ENCODE results near the gene CAPG.
"Not testable (repeated sequence)": the region's sequence is repeated elsewhere in the genome, so short reads cannot be mapped to it uniquely, and the experiment has no call there.

The CAPG gene

DNA sequence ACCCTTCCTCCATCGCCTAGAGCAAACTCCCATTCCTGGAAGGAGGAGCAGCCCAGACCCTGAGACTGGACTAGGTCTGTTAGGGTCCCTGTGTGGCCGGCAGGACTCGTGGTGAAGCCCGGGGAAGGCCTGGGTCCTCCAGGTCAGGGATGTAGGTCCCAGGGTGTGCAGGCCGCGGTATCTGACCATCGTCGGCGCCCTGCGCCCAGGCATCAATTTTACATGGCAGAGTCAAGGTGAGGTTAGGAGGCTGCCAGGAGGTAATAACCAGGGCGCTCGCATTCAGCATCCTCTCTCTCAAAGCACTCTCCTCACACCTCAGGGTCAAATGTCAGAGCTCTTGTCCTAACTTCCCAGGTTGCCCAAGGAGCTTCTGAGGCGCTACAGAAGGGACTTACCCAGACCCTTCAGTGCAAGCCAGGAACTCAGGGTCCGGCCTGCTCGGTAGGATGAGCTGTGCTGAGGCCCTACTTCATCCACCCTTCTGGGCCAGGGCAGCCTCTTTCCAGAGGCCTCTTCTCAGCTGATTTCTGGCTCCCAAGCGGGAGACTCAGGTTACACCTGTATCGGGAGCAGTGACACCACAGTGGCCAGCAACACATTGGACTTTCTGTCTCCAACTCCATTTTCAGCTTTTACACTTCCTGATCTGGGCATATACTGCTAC, 9.0 kb upstream of the CAPG start:
- no peak for DNase-seq

DNA sequence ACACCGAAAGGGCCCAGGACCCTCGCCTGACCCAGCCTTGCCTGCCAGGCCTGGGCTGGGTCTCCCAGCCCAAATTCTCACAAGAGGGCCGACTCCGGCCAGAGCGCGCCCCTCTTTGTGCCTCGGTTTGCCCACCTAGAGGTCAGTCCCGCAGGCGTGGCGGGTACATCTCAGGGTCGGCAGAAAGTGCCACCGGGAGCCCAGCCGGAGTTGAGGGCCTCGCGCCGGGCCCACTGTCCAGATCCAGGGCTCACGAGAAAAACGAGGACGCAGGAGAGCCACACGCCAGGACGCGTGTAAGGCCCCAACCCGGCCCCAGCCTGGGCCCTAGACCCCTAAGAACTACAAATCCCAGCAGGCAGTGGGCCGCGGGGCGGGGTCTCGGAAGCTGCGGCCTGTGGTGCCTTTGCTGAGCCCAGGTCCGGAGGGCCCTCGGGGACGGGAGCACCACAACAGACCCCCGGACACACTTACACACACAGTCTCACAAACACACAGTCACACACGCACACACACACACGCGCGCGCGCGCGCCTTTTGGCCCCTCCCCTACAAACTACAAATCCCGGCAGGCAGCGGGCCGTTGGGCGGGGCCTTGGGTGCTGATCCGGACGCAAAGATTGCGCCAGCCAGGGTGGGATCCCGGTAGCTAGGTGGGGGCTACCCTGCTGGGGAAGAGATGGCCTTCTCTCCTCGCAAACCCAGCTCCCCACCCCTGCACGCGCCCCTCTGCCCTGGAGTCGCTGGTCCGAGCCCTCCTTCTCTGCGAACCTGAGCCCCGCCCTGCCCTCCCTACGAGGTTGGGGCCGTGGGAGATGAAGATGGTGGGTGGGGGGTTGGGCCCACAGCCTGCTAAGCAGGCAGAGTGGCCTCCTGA, 8.2 kb upstream of the CAPG start, which contains the start of gene SH2D6:
TSS of gene SH2D6 (plus strand) at position 583 of the 877 bp plus-strand sequence. CDS start 10,752 bp downstream, outside the sequence.
- peak; percentile 84 for DNase-seq

DNA sequence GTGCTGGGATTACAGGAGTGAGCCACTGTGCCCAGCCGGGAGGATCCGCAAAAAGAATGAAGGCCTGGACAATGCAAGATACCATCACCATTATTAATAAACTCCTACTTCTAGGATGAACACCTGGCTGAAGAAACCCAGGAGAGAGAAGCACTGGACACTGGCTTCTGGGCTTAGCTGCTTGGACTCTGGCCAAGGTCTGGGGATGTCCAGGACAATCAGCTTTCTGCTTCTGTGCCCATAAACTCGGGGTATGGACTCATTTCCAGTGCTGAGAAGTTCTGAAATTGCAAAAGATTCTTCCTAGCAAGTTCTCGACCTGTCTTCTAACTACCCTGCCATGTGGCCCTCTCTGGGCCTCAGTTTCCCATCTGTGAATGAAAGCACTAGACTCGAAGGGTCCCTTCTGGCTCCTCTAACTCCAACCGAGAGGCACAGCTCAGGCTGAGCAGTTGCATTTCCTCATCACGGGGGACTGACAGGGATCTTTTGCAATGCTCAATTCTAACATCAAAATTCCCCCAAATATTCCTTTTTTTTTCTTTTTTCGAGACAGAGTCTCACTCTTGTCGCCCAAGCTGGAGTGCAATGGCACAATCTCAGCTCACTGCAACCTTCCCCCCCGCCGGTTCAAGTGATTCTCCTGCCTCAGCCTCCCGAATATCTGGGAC, 5.9 kb upstream of the CAPG start:
- no peak for DNase-seq

DNA sequence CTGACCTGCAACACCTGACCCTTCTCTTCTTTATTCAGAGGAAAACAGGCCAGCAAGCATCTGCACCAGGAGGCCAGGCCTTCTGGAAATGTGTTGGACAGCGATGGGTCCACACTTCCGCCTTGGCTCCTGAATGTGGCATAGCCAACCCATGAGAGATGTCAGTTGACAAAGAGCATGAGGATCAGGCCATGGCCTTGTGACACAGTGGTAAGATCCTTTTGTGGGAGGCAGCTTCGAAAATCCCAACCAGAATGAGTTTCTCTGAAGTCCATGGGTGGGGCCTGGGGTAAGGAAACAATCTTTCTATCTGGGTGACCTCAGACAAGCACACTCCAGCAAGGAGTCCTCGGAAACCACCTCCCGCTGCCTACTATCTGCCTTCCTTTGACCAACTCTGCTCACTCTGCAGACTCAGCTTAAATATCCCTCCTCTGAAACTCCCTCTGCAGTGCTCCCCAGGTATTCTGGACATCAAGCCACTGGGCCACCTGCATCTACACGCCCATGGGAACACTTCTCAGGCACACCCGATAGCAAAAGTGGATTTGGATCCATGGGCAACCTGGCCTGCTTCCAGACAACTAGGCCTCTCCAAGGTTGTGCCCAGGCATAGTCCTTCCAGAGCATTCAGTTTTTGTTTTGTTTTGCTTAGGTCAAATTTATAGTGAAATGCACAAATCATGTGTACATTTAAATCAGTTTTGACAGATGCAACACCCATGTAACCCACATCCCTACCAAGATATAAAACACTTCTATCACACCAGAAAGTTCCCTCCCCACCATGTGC, 4.8 kb upstream of the CAPG start:
- DNase-seq = no peak

DNA sequence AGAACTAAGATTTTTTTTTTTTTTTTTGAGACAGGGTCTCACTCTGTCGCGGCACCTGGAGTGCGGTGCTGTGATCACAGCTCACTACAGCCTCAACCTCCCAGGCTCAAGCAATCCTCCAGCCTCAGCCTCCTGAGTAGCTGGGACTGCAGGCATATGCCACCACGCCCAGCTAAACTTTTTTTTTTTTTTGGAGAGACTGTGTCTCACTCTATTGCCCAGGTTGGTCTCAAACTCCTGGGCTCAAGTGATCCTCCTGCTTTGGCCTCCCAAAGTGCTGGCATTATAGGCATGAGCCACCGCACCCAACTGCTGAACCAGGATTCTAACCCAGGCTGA, 4.2 kb upstream of the CAPG start:
- not testable (repeated sequence) for DNase-seq

DNA sequence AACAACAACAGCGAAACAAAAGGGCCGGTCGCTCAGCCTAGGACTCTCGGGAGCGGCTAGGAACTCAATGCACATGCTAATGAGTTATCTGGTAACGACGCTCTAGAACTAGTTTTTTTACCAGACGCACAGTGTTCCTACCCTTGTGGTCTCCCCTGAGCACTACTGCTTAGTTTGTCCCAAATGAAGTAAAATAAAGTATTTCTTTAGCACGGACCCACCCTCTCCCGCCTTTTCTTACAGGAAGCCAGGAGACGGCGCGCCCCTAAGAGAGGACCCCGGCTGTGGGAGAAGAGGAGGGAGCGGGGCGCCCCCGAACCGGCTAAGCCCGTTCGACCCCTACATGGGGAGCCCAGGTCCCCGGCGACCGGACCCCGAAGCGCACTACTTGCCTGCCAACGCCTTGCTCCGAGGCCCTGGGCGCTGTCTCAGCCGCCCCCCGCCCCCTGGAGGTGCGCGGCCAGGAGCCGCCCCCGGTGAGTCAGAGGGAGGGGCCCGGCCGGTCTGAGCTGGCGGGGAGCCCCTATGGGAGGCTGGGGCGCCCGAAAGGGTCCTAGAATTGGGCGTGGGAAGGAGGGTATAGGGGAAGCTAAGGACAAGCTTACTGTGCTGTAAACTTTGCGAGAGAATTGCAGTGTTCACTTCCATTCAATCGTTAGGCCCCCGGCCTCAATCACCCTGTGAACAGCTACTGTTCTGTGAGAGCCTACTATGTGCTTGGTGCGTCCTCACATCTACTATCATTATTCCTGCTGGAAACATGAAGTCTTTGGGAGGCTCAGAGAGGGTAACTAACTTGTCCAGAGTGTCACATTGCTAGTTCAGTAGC, 3.6 kb upstream of the CAPG start:
- DNase-seq = no peak

DNA sequence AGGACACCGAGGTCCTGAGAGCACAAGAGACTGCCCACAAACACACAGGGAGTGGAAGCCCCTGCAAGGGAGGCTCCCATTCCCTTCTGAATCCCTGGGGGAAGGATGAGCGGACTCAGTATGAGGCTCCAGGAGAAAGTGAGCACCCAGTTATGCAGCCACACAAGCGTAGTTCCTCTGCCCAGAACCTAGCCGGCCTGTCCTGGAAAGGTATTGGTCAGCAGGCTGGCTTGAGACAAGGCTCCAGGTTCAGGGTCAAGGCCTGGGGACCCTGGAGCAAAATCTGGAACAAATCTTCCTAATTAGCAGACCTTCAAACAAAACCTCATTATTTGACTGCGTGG, 1.2 kb upstream of the CAPG start:
- no peak for DNase-seq

DNA sequence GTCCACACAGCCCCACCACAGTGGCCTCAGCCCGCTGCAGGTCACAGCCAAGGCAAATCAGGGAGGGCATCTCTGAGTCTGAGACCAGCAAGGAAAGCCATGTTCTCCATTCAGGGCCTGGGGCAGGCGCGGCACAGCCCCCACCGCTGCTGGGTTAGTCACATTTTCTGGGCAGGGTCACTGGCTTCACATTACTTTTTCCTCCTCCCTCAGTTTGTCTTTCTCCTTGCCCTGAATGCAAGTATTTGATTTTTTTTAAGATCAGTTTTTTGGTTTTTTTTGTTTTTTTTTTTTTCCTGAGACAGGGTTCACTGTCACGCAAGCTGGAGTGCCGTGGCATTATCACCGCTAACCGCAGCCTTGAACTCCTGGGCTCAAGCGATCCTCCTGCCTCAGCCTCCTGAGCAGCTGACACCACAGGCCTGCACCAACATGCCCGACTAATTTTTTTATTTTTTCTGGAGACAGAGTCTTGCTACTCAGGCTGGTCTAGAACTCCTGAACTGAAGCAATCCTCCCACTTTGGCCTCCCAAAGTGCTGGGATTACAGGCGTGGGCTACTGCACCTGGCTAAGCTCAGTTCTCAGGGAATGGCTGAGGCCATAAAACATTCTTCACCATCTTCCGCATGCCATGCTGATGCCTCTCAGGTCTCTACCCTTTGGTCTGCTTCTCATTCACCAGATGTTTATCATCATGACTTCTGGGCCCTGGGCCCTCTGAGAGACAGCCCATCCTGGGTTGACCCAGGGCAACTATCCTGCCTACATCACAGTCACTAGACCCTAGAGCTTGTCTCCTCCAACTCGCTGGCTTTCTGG, 628 bp upstream of the CAPG start:
- no peak for DNase-seq

DNA sequence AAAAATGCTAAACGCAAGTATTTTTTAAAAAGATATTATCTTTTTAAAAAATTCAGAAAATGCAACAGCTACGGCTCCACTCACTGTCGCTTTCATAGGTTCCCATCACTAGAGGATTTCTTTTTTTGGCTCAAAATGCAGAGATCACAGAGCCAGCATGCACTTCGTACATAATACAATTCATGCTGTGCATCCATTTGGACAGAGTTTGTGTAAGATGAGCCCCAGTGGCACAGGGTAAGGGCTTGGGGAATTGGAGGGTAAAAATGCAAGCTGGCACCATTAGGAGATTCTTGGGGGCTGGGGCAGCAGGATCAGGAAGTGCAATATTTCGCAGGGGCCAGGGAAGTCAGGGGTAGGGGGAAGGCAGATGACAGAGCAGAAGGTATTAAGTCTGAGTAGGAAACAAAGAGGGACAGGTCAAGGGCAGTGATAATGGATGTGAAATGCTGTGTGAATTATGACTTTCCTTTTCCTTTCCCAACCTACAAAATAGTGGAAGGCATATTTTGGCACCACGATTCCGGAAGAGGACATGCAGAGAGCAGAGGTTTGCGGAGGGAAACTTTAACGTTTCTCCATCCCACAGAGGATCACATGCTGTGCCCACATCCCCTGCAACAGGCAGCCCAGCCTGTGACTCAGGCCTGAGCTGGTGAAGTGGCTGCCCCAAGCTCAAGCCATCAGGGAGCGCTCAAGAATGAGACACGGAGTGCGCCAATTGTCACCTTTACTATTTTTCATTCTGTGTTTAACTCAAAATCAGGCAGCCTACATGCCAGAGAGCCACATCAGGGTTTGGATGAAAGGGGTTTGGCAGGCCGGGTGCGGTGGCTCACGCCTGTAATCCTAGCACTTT, 4.7 kb downstream of the CAPG start:
- DNase-seq = no peak

DNA sequence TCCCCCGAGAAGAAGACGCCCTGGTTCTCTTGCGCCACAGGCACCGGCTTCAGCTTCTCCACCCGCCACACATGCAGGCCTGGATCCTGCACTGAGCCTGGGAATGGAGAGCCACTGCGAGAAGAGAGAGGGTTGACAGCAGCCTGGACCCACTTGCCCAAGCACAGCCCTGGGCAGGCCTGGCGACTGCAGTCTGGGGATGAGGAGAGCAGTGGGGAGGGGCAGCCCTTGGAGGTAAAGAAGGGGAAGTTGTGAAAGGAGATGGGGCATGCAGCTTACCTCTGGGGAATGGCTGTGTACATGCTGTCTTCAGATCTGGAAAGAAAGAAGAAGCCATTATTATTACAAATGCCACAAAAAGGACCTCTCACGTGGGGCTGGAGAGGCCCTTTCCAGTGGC, 8.3 kb downstream of the CAPG start:
- DNase-seq = no peak

DNA sequence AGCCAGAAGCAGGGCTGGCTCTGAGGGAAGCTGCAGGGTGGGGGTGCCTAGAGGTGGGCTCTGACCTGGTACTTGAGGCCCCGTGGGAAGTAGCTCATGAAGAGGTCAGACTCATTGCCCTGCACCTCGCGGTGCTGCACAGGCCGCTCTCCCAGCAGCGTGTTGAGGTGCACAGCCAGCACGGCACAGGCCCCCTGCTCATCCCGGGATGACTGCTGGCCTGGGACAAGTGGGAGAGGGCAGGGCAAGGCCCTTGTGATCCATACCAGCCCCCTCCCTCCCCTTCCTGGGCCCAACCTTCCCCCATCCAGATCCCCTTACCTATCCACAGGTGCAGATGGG, 8.7 kb downstream of the CAPG start:
- DNase-seq = no peak

DNA sequence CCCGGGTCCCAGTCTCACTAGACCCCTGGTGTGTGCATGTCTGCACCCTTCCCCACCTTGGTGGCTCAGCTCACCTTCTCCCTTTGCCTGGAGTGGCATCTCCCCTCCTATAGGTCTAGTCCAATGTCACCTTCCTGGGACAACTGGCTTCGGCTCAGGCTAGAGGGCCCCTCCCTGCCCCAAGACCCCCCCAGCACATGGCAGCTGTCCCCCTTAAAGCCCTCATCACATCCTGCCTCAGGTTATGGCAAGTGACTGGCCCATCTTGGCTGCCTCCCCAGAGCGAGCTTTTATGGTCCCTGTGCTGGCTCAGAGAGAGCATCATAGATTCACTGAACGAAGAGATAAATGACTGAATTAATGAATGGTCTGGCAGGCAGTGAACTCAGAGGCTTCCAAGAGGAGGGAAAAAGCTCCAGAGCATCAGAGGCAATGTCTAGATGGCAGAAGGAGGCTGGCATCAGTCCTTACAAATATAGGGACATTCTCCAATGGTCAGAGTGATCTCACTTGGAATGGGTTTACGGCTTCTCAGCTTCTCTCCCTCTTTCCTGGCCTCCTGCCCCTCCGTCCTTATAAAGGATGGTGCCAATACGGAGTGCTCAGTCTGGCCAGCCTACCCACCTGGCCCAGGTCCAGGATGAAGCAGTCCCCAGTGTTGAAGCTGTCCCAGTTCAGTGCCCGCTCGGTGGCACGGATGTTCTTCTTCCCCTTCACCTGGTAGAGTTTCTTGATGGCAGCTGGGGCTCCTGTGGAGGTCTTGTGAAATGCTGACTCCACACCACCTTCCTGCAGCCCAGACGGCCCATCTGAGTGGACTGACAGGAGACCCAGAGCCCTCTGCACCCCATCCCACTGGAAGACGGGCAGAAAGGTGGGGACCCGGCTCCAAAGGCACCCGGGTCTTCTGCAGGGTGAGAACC, 9.4 kb downstream of the CAPG start:
- DNase-seq = no peak

DNA sequence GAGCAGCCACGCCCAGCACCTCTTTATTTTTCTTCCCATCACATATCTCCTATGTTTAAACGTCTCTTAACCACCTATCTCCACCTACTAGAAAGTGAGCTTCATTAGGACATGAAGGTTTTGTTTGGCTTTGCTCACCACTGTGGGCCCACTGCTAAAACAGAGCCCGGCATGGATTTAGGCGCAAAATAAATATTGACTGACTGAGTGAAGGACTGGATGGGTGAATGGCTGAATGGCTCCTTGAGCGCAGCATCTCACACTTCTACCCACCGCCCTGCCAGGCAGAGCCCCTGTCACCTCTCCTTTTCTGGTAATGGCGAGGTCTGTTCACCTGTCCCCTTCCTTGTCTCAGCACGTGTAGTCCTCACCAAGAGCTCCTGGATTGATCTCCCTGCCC, 10.1 kb downstream of the CAPG start:
- DNase-seq = no peak

DNA sequence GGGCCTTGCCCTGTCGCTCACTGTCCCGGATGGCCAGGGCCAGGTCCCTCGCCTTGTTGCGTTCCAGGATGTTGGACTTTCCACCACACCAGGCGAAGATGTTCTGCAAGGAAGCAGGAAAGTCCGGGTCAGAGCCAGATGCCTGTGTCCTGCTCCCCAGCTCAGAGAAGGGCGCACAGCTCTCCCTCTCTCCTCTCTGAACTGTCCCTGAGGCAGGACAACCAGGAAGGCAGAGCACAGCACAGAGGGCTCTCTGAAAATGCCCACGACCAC, 11.0 kb downstream of the CAPG start:
- no peak for DNase-seq

DNA sequence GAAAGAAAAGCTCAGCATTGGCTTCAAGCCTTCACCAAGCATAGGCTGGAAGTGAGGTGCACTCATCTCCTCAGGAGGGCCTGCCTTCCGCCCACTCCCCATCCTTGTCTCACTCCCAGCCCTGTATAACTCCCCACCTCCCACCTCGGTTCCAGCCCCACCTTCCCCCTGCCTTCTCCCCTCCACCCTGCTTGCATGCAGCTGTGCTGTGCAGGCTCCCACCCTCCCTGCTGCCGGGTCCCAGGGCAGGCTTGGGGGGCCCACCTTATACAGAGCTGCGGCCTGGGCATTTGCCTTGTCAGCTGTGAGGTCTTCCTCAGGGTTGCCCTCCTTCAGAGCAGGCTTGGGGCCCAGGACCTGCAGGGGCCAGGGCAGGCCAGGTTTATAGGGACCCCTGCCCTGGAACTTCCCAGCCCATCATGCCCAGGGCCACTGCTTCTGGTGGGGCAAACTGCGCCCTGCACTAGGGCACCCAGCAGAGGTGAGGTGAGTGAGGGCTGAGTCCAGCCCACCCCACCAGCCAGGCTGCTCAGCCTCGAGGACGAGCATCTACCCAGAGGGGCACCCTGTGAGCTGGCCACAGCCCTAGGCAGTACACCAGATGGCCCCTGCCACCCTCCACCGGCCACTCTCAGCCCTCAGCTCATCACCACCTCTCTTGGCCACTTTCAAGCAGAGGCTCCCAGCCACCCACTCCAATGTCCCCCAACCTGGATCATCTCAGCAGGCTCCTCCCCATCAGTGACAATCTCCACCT, 11.6 kb downstream of the CAPG start:
- DNase-seq = no peak

DNA sequence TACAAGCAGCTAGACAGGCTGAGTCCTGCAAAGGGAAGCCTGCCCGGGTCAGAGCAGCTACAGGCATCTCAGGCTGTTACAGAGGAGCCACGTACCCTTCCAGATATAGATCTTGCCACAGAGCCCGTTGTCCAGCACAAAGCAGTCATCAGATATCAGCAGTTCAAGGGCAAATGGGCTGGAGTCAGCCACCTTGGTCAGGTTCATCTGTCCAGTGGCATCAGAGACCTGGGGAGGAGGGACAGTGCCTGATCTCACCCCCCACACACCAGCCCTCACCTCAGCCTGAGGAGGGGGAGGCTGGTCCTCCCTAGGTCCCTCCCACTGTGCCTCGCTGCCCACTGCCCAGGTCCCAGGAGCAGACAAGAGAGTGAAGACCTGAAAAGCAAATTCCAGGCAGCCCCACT, 12.2 kb downstream of the CAPG start:
- DNase-seq = no peak

DNA sequence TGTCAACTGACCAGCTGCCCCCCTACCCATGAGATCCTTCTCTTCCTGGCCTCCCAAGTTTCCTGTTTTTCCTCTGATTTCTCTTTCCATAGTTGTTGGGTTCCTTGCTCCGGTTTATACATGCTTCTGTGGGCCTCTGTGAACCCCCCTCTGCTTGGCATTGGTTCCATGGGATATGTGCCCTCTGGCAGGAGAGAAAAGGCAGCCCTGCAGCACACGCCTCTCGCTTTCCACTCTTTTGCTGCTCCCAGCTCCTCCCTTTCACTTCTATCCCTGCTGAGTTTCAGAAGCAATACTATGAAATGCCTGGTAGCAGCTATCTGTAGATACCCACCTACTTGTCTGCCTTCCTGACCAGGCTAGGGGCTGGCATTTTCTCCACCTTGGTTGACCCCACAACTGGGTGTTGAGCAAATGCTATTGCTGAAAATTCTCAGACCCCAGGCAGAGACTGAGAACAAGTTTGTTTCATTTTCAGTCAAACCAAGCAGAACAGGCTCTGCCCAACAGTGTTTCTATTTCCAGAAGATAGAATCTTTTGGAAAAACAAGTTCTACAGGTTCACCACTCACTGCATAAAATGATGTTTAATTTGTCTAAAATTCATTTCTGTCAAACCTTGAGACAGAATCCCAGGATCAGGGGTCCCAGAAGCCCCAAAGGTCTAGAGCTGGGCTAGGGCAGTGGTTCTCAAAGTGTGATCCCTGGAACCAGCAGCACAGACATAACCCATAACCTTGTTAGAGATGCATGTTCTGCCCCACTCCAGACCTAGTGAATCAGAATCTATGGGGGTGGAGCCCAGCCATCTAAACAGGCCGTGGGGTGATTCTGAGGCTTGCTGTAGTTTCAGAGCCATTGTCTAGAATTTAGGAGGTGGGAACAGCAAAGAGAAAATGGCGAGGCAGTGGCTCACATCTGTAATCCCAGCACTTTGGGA, 13.4 kb downstream of the CAPG start:
- DNase-seq = no peak

Data from NK-92 treated with Interleukin-12 subunit alpha and Interleukin-12 subunit beta, amount 100 ng/mL, for 24 hours (cell line).